HL-60 (cell line): ENCODE results near the gene TSKS.

Source experiments
- DNase-seq, 2 experiments: peaks; one replicate each; pipeline ENCODE4 v3.0.0-alpha.2; 2010 to 2020; ENCODE audit warnings: low read depth in 1 of 2, low spot score in 1 of 2
- H3K27ac ChIP-seq: fragments of 250-450 bp; sonication (Bioruptor Pico); replicated peaks from 2 replicates; pipeline ENCODE4 v1.5.1; 2020; ENCODE audit warnings: mild to moderate bottlenecking, moderate library complexity
- H3K27me3 ChIP-seq: fragments of 250-450 bp; sonication (Bioruptor Pico); 2 replicates; pipeline ENCODE4 v1.5.1; 2021; ENCODE audit warnings: mild to moderate bottlenecking, moderate library complexity; ENCODE audit not compliant: insufficient read depth, poor library complexity, severe bottlenecking
- H3K4me3 ChIP-seq: replicated peaks from 2 replicates; pipeline ENCODE4 v1.5.1; 2011; ENCODE audit warnings: mild to moderate bottlenecking, control low read depth, low read length; ENCODE audit not compliant: insufficient read depth
- GABPA ChIP-seq: IDR thresholded peaks from 2 replicates; pipeline ENCODE4 v1.6.1; 2012; ENCODE audit warnings: low read depth
- POLR2AphosphoS5 ChIP-seq: IDR thresholded peaks from 2 replicates; pipeline ENCODE4 v1.6.1; 2012; ENCODE audit warnings: low read depth
- SPI1 ChIP-seq: IDR thresholded peaks from 2 replicates; pipeline ENCODE4 v1.6.1; 2012; ENCODE audit warnings: low read depth, mild to moderate bottlenecking, borderline replicate concordance
- TF ChIP-seq, protein P1 (sequence below): IDR thresholded peaks from one replicate; pipeline ENCODE4 v1.5.1; 2011; ENCODE audit warnings: low read length, control low read depth, inconsistent platforms; ENCODE audit not compliant: insufficient read depth
- TF ChIP-seq, protein P2 (sequence below): IDR thresholded peaks from 2 replicates; pipeline ENCODE4 v1.6.1; 2012; ENCODE audit warnings: low read depth; ENCODE audit not compliant: insufficient replicate concordance

Gene TSKS

DNA sequence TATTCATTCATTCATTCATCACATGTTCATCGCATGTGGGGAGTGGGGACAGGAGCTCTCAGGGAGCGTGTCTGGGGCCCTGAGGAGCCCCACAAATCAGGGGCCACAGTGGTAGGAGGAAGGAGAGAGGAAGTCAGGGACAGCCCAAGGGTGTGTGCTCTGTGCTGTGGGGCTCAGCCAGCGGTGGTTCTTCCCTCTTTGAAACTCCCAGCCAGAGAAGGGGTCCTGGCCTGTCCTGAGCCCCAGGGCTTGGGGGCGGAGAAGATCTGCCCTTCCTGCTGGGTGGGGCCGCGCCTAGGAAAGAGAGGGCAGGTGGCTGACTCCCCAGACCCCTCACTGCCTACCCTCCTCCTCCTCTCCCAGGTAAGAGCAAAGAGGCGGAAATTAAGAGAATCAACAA lies 18.3 kb upstream of the TSKS start:
- Histone ChIP-seq H3K27ac (peak overlapping the region; percentile 37), H3K27me3 (no peaks in the 10 kb centered on the region), H3K4me3 (no peak overlapping the region)
- DNase-seq = peak in 1 of 2 experiments; percentile 24
- TF ChIP-seq, protein P1, sequence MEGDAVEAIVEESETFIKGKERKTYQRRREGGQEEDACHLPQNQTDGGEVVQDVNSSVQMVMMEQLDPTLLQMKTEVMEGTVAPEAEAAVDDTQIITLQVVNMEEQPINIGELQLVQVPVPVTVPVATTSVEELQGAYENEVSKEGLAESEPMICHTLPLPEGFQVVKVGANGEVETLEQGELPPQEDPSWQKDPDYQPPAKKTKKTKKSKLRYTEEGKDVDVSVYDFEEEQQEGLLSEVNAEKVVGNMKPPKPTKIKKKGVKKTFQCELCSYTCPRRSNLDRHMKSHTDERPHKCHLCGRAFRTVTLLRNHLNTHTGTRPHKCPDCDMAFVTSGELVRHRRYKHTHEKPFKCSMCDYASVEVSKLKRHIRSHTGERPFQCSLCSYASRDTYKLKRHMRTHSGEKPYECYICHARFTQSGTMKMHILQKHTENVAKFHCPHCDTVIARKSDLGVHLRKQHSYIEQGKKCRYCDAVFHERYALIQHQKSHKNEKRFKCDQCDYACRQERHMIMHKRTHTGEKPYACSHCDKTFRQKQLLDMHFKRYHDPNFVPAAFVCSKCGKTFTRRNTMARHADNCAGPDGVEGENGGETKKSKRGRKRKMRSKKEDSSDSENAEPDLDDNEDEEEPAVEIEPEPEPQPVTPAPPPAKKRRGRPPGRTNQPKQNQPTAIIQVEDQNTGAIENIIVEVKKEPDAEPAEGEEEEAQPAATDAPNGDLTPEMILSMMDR = no peak
- TF ChIP-seq SPI1 = peak; percentile 72; the same call in 1 of the 2 replicates

DNA sequence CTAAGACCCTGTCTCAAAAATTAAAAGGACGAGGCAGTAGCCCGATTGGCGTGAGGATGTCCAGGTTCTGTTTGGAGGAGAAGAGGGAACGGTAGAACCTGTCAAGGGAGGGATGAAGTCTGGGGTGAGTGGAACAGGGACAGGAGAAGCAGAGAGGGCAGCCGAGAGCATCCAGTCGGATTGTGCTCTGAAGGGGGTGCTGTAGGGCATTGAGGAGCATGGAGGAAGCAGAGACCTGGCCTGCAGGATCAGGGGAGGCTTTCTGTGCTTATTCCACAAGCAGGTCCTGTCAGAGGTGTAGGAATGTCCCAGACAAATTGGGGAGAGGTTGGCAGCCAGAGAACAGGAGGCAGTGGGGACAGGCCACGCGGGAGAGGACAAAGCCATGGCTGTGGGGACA lies 17.8 kb upstream of the TSKS start:
- no peak overlapping the region for H3K27ac ChIP-seq
- TF ChIP-seq SPI1 (no peak), POLR2AphosphoS5 (no peak)
- TF ChIP-seq, protein P1 = no peak
- H3K27me3 ChIP-seq = no peaks in the 10 kb centered on the region
- no peak for DNase-seq
- no peak overlapping the region for H3K4me3 ChIP-seq

GRCh38 chr19:49779731-49780555 lies 16.8 kb upstream of the TSKS start:
- peak; percentile 55; the same call in 1 of the 2 replicates for TF ChIP-seq SPI1
- TF ChIP-seq, protein P1 = no peak
- TF ChIP-seq, protein P2, sequence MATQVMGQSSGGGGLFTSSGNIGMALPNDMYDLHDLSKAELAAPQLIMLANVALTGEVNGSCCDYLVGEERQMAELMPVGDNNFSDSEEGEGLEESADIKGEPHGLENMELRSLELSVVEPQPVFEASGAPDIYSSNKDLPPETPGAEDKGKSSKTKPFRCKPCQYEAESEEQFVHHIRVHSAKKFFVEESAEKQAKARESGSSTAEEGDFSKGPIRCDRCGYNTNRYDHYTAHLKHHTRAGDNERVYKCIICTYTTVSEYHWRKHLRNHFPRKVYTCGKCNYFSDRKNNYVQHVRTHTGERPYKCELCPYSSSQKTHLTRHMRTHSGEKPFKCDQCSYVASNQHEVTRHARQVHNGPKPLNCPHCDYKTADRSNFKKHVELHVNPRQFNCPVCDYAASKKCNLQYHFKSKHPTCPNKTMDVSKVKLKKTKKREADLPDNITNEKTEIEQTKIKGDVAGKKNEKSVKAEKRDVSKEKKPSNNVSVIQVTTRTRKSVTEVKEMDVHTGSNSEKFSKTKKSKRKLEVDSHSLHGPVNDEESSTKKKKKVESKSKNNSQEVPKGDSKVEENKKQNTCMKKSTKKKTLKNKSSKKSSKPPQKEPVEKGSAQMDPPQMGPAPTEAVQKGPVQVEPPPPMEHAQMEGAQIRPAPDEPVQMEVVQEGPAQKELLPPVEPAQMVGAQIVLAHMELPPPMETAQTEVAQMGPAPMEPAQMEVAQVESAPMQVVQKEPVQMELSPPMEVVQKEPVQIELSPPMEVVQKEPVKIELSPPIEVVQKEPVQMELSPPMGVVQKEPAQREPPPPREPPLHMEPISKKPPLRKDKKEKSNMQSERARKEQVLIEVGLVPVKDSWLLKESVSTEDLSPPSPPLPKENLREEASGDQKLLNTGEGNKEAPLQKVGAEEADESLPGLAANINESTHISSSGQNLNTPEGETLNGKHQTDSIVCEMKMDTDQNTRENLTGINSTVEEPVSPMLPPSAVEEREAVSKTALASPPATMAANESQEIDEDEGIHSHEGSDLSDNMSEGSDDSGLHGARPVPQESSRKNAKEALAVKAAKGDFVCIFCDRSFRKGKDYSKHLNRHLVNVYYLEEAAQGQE = no peak
- H3K27me3 ChIP-seq = no peaks in the 10 kb centered on the region
- H3K27ac ChIP-seq = no peak overlapping the region
- peak in 1 of 2 experiments; percentile 52 for DNase-seq
- H3K4me3 ChIP-seq = no peak overlapping the region

- H3K4me3 ChIP-seq = no peak overlapping the region
- no peak overlapping the region for H3K27ac ChIP-seq
- DNase-seq = no peak
- TF ChIP-seq, protein P1 = no peak
- TF ChIP-seq SPI1 (no peak), GABPA (no peak), POLR2AphosphoS5 (no peak)
- TF ChIP-seq, protein P2 = no peak
- H3K27me3 ChIP-seq = no peaks in the 10 kb centered on the region
These were observed 13.3 kb upstream of the TSKS start for GRCh38 chr19:49776371-49776764.
